ENCODE measurements around the gene GJB6.

The GJB6 gene

GRCh38 chr13:20209948-20210347 is 22.2 kb downstream of the GJB6 start:
- H2AFZ ChIP-seq (ENCODE audit: low read depth, low read length), result no peak overlapping the region
- H3K27me3 ChIP-seq (ENCODE audit: insufficient read depth, low read length), result peaks cover 6% of the 10 kb centered on the region
- no peaks in the 10 kb centered on the region for H3K9me3 ChIP-seq (ENCODE audit: low read length)
- H3K4me1 ChIP-seq (ENCODE audit: insufficient read depth, low read length), result no peaks in the 10 kb centered on the region
- no peak overlapping the region for H3K4me3 ChIP-seq (ENCODE audit: low read length)
- no peaks in the 10 kb centered on the region for H3K36me3 ChIP-seq (ENCODE audit: insufficient read depth, low read length)

GRCh38 chr13:20206698-20207235 is 25.4 kb downstream of the GJB6 start:
- no peaks in the 10 kb centered on the region for H3K4me1 ChIP-seq (ENCODE audit: insufficient read depth, low read length)
- H3K9me3 ChIP-seq (ENCODE audit: low read length), result no peaks in the 10 kb centered on the region
- no peak overlapping the region for H3K4me3 ChIP-seq (ENCODE audit: low read length)
- H2AFZ ChIP-seq (ENCODE audit: low read depth, low read length), result no peak overlapping the region
- no peaks in the 10 kb centered on the region for H3K36me3 ChIP-seq (ENCODE audit: insufficient read depth, low read length)
- H3K27me3 ChIP-seq (ENCODE audit: insufficient read depth, low read length), result peaks cover 6% of the 10 kb centered on the region

- no peaks in the 10 kb centered on the region for H3K9me3 ChIP-seq (ENCODE audit: low read length)
- no peak overlapping the region for H3K4me3 ChIP-seq (ENCODE audit: low read length)
- H2AFZ ChIP-seq (ENCODE audit: low read depth, low read length), result no peak overlapping the region
- peaks cover 6% of the 10 kb centered on the region for H3K27me3 ChIP-seq (ENCODE audit: insufficient read depth, low read length)
- no peaks in the 10 kb centered on the region for H3K4me1 ChIP-seq (ENCODE audit: insufficient read depth, low read length)
- H3K36me3 ChIP-seq (ENCODE audit: insufficient read depth, low read length), result no peaks in the 10 kb centered on the region
These were observed 25.9 kb downstream of the GJB6 start for GRCh38 chr13:20206065-20206697.

- no peaks in the 10 kb centered on the region for H3K36me3 ChIP-seq (ENCODE audit: insufficient read depth, low read length)
- peaks cover under 1% of the 10 kb centered on the region for H3K4me1 ChIP-seq (ENCODE audit: insufficient read depth, low read length)
- H3K9me3 ChIP-seq (ENCODE audit: low read length), result no peaks in the 10 kb centered on the region
- H3K4me3 ChIP-seq (ENCODE audit: low read length), result no peak overlapping the region
- H2AFZ ChIP-seq (ENCODE audit: low read depth, low read length), result no peak overlapping the region
- H3K27me3 ChIP-seq (ENCODE audit: insufficient read depth, low read length), result peaks cover 28% of the 10 kb centered on the region
These were observed 33.3 kb downstream of the GJB6 start for GRCh38 chr13:20198781-20199180.

- H3K4me1 ChIP-seq (ENCODE audit: insufficient read depth, low read length), result peaks cover 5% of the 10 kb centered on the region
- no peak overlapping the region for H2AFZ ChIP-seq (ENCODE audit: low read depth, low read length)
- H3K9me3 ChIP-seq (ENCODE audit: low read length), result no peaks in the 10 kb centered on the region
- H3K4me3 ChIP-seq (ENCODE audit: low read length), result no peak overlapping the region
- no peaks in the 10 kb centered on the region for H3K36me3 ChIP-seq (ENCODE audit: insufficient read depth, low read length)
- H3K27me3 ChIP-seq (ENCODE audit: insufficient read depth, low read length), result peaks cover 35% of the 10 kb centered on the region
These were observed 34.7 kb downstream of the GJB6 start for GRCh38 chr13:20197361-20197834.

GRCh38 chr13:20195801-20196200 is 36.3 kb downstream of the GJB6 start:
- Histone ChIP-seq H3K36me3 (ENCODE audit: insufficient read depth, low read length) (no peaks in the 10 kb centered on the region), H3K4me1 (ENCODE audit: insufficient read depth, low read length) (peaks cover 12% of the 10 kb centered on the region), H3K9me3 (ENCODE audit: low read length) (no peaks in the 10 kb centered on the region), H2AFZ (ENCODE audit: low read depth, low read length) (no peak overlapping the region), H3K27me3 (ENCODE audit: insufficient read depth, low read length) (peaks cover 51% of the 10 kb centered on the region), H3K4me3 (ENCODE audit: low read length) (no peak overlapping the region)

- peaks cover 68% of the 10 kb centered on the region for H3K27me3 ChIP-seq (ENCODE audit: insufficient read depth, low read length)
- H2AFZ ChIP-seq (ENCODE audit: low read depth, low read length), result no peak overlapping the region
- no peak overlapping the region for H3K4me3 ChIP-seq (ENCODE audit: low read length)
These were observed 38.0 kb downstream of the GJB6 start for GRCh38 chr13:20193907-20194631.

GRCh38 chr13:20193162-20193906 is 38.8 kb downstream of the GJB6 start:
- Histone ChIP-seq H3K4me1 (ENCODE audit: insufficient read depth, low read length) (peaks cover 12% of the 10 kb centered on the region), H3K36me3 (ENCODE audit: insufficient read depth, low read length) (no peaks in the 10 kb centered on the region), H2AFZ (ENCODE audit: low read depth, low read length) (peak overlapping the region; percentile 13), H3K27me3 (ENCODE audit: insufficient read depth, low read length) (peaks cover 75% of the 10 kb centered on the region), H3K9me3 (ENCODE audit: low read length) (no peaks in the 10 kb centered on the region), H3K4me3 (ENCODE audit: low read length) (no peak overlapping the region)

More at GRCh38 chr13:20193907-20194631, 38.0 kb downstream of the GJB6 start:
- H3K9me3 ChIP-seq (ENCODE audit: low read length), result no peaks in the 10 kb centered on the region
- no peaks in the 10 kb centered on the region for H3K36me3 ChIP-seq (ENCODE audit: insufficient read depth, low read length)
- peaks cover 12% of the 10 kb centered on the region for H3K4me1 ChIP-seq (ENCODE audit: insufficient read depth, low read length)

GRCh38 chr13:20192836-20193161 is 39.3 kb downstream of the GJB6 start, which contains the start of gene GJB2:
TSS of gene GJB2 (minus strand) at chr13:20192938. CDS start at chr13:20189581, 3,357 bp downstream.
- no peaks in the 10 kb centered on the region for H3K9me3 ChIP-seq (ENCODE audit: low read length)
- peak within 1 kb of the TSS; percentile 13 for H2AFZ ChIP-seq (ENCODE audit: low read depth, low read length)
- H3K27me3 ChIP-seq (ENCODE audit: insufficient read depth, low read length), result peaks cover 75% of the 10 kb centered on the region
- H3K36me3 ChIP-seq (ENCODE audit: insufficient read depth, low read length), result no peaks in the 10 kb centered on the region
- H3K4me1 ChIP-seq (ENCODE audit: insufficient read depth, low read length), result peaks cover 12% of the 10 kb centered on the region
- peak within 1 kb of the TSS; percentile 29 for H3K4me3 ChIP-seq (ENCODE audit: low read length)

GRCh38 chr13:20192158-20192835 is 39.8 kb downstream of the GJB6 start:
- Histone ChIP-seq H2AFZ (ENCODE audit: low read depth, low read length) (peak overlapping the region; percentile 13), H3K4me3 (ENCODE audit: low read length) (peak overlapping the region; percentile 29), H3K36me3 (ENCODE audit: insufficient read depth, low read length) (no peaks in the 10 kb centered on the region), H3K27me3 (ENCODE audit: insufficient read depth, low read length) (peaks cover 72% of the 10 kb centered on the region), H3K9me3 (ENCODE audit: low read length) (no peaks in the 10 kb centered on the region), H3K4me1 (ENCODE audit: insufficient read depth, low read length) (peaks cover 12% of the 10 kb centered on the region)

GRCh38 chr13:20191311-20192157 is 40.6 kb downstream of the GJB6 start:
- peaks cover 77% of the 10 kb centered on the region for H3K27me3 ChIP-seq (ENCODE audit: insufficient read depth, low read length)
- H3K36me3 ChIP-seq (ENCODE audit: insufficient read depth, low read length), result no peaks in the 10 kb centered on the region
- peaks cover 12% of the 10 kb centered on the region for H3K4me1 ChIP-seq (ENCODE audit: insufficient read depth, low read length)
- H2AFZ ChIP-seq (ENCODE audit: low read depth, low read length), result peak overlapping the region; percentile 13
- H3K4me3 ChIP-seq (ENCODE audit: low read length), result no peak overlapping the region
- H3K9me3 ChIP-seq (ENCODE audit: low read length), result no peaks in the 10 kb centered on the region
